DOHH2 (cell line): ENCODE data around the gene TMEM80.

Experiments used
- H3F3A ChIP-seq: fragments of 200-600 bp; sonication (generic), shearing (Covaris generic); 2 replicates; pipeline ENCODE4 v1.6.0; 2016; ENCODE audit warnings: antibody characterized with exemption, mild to moderate bottlenecking; ENCODE audit not compliant: control insufficient read depth, insufficient read depth
- H3K27ac ChIP-seq: fragments of 200-600 bp; sonication (generic); 2 replicates; pipeline ENCODE4 v1.5.1; 2014; ENCODE audit warnings: low read depth, mild to moderate bottlenecking, low read length, moderate library complexity
- H3K27me3 ChIP-seq: fragments of 200-600 bp; sonication (generic); 2 replicates; pipeline ENCODE4 v1.6.1; 2014; ENCODE audit warnings: mild to moderate bottlenecking, low read length, mixed read lengths; ENCODE audit not compliant: control insufficient read depth
- H3K36me3 ChIP-seq: fragments of 200-600 bp; sonication (generic); 2 replicates; pipeline ENCODE4 v1.6.1; 2014; ENCODE audit warnings: mild to moderate bottlenecking, low read length, moderate library complexity, mixed read lengths; ENCODE audit not compliant: control insufficient read depth
- H3K4me1 ChIP-seq: fragments of 200-600 bp; sonication (generic); 2 replicates; pipeline ENCODE4 v1.6.1; 2014; ENCODE audit warnings: mild to moderate bottlenecking, low read length, mixed read lengths; ENCODE audit not compliant: control insufficient read depth
- H3K4me2 ChIP-seq: fragments of 200-600 bp; sonication (generic); 2 replicates; pipeline ENCODE4 v1.6.0; 2014; ENCODE audit warnings: mild to moderate bottlenecking, low read length, moderate library complexity
- H3K4me3 ChIP-seq: fragments of 200-600 bp; sonication (generic); 2 replicates; pipeline ENCODE4 v1.5.1; 2014; ENCODE audit warnings: mild to moderate bottlenecking, low read length, mixed read lengths
- H3K79me2 ChIP-seq: fragments of 200-600 bp; sonication (generic); 2 replicates; pipeline ENCODE4 v1.6.1; 2014; ENCODE audit warnings: mild to moderate bottlenecking, low read length, mixed read lengths; ENCODE audit not compliant: control insufficient read depth
- H3K9me2 ChIP-seq: fragments of 200-600 bp; sonication (generic); replicated peaks from 2 replicates; pipeline ENCODE4 v1.6.1; 2014; ENCODE audit warnings: mild to moderate bottlenecking, low read length, mixed read lengths; ENCODE audit not compliant: control insufficient read depth
- H3K9me3 ChIP-seq: fragments of 200-600 bp; sonication (generic); 2 replicates; pipeline ENCODE4 v1.6.1; 2014; ENCODE audit warnings: antibody characterized with exemption, low read length, mixed read lengths; ENCODE audit not compliant: control insufficient read depth, insufficient read depth
- H4K20me1 ChIP-seq: fragments of 200-600 bp; sonication (generic); 2 replicates; pipeline ENCODE4 v1.6.0; 2014; ENCODE audit warnings: low read depth, mild to moderate bottlenecking, antibody characterized with exemption, low read length, moderate library complexity; ENCODE audit not compliant: control insufficient read depth, insufficient read depth
- EZH2phosphoT487 ChIP-seq: fragments of 200-600 bp; sonication (generic); IDR thresholded peaks from 2 replicates; pipeline ENCODE4 v1.6.1; 2017; ENCODE audit warnings: borderline replicate concordance, mild to moderate bottlenecking, antibody characterized with exemption, low read length, moderate library complexity, mixed read lengths
- TF ChIP-seq, protein P1 (sequence below): fragments of 200-600 bp; sonication (generic); IDR thresholded peaks from one replicate; pipeline ENCODE4 v1.5.1; 2014; ENCODE audit warnings: antibody characterized with exemption, mild to moderate bottlenecking, low read depth, low read length; ENCODE audit not compliant: poor library complexity, severe bottlenecking

Gene TMEM80

GRCh38 chr11:680476-680875 is 15.1 kb upstream of the TMEM80 start:
- H3F3A ChIP-seq, result no peaks in the 10 kb centered on the region
- H3K36me3 ChIP-seq, result peaks cover 14% of the 10 kb centered on the region; the same call in 1 of the 2 replicates
- H3K79me2 ChIP-seq, result no peaks in the 10 kb centered on the region
- H3K9me3 ChIP-seq, result no peaks in the 10 kb centered on the region
- H3K9me2 ChIP-seq, result no peaks in the 10 kb centered on the region
- H4K20me1 ChIP-seq, result no peaks in the 10 kb centered on the region
- H3K27ac ChIP-seq, result no peak overlapping the region
- H3K4me2 ChIP-seq, result no peak overlapping the region
- no peaks in the 10 kb centered on the region for H3K4me1 ChIP-seq
- no peak overlapping the region for H3K4me3 ChIP-seq
- TF ChIP-seq, protein P1, sequence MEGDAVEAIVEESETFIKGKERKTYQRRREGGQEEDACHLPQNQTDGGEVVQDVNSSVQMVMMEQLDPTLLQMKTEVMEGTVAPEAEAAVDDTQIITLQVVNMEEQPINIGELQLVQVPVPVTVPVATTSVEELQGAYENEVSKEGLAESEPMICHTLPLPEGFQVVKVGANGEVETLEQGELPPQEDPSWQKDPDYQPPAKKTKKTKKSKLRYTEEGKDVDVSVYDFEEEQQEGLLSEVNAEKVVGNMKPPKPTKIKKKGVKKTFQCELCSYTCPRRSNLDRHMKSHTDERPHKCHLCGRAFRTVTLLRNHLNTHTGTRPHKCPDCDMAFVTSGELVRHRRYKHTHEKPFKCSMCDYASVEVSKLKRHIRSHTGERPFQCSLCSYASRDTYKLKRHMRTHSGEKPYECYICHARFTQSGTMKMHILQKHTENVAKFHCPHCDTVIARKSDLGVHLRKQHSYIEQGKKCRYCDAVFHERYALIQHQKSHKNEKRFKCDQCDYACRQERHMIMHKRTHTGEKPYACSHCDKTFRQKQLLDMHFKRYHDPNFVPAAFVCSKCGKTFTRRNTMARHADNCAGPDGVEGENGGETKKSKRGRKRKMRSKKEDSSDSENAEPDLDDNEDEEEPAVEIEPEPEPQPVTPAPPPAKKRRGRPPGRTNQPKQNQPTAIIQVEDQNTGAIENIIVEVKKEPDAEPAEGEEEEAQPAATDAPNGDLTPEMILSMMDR, result no peak
- no peak for TF ChIP-seq EZH2phosphoT487
- no peaks in the 10 kb centered on the region for H3K27me3 ChIP-seq

GRCh38 chr11:680970-681369 is 14.6 kb upstream of the TMEM80 start:
- TF ChIP-seq EZH2phosphoT487, result no peak
- TF ChIP-seq, protein P1, result no peak
- H3K9me2 ChIP-seq, result no peaks in the 10 kb centered on the region
- H3K4me1 ChIP-seq, result no peaks in the 10 kb centered on the region
- no peaks in the 10 kb centered on the region for H3K79me2 ChIP-seq
- no peaks in the 10 kb centered on the region for H4K20me1 ChIP-seq
- no peak overlapping the region for H3K27ac ChIP-seq
- no peak overlapping the region for H3K4me2 ChIP-seq
- H3K27me3 ChIP-seq, result no peaks in the 10 kb centered on the region
- H3K9me3 ChIP-seq, result no peaks in the 10 kb centered on the region
- no peak overlapping the region for H3K4me3 ChIP-seq
- peaks cover 14% of the 10 kb centered on the region; the same call in 1 of the 2 replicates for H3K36me3 ChIP-seq
- H3F3A ChIP-seq, result no peaks in the 10 kb centered on the region

DNA sequence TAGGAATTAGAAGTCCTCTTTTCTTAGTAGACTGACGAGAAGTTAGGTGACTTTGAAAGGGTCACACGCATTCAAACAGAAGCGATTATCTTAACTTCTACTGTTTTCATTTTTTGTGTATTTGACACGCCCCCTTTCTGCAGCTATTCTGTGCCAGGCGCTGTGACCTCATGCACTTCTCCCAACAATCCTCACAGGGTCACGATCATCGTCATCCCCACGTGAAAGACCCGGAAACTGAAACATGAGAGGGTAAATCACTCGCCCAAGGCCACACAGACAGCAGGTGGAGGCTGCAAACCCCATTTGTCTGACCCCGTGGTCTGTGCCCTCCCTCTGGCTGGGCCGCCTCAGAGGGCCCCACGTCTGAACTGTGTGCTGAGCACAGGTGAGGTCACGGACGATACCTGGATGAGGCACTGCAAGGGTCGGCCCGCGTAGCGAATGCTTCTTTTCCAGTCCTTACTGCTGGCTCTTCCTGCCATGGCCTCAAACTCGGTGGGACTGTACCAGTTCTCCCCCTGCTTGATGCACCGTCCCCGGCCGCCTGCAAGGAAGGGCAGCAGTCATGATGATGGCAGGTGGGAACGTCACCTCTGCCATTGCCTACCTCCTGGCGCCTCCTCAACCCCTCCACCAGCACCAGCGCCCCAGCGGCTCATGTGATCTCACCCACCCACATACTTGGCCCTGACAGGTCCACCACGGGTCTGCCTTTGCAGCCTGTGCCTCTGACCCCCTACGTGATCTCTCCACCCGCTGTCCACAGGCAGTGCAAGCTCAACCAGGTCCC is 9.0 kb upstream of the TMEM80 start:
- Histone ChIP-seq H4K20me1 (no peaks in the 10 kb centered on the region), H3K4me2 (no peak overlapping the region), H3K27me3 (no peaks in the 10 kb centered on the region), H3K4me3 (no peak overlapping the region), H3K4me1 (no peaks in the 10 kb centered on the region), H3K79me2 (peaks cover 15% of the 10 kb centered on the region), H3K9me2 (no peaks in the 10 kb centered on the region), H3K9me3 (no peaks in the 10 kb centered on the region), H3K27ac (no peak overlapping the region), H3F3A (no peaks in the 10 kb centered on the region), H3K36me3 (peaks cover 23% of the 10 kb centered on the region)
- TF ChIP-seq, protein P1, result no peak
- no peak for TF ChIP-seq EZH2phosphoT487
